Parathyroid adenoma (tissue), 2 donors: ENCODE results near the gene RASD1.

Experiments used
- H2AFZ ChIP-seq: fragments of 300-600 bp; sonication (generic); one replicate; pipeline ENCODE4 v1.7.0; 2017; ENCODE audit warnings: antibody characterized with exemption, mild to moderate bottlenecking
- H3K27ac ChIP-seq: fragments of 300-600 bp; sonication (generic); one replicate; pipeline ENCODE4 v1.7.0; 2017
- H3K27me3 ChIP-seq: fragments of 300-600 bp; sonication (generic); one replicate; pipeline ENCODE4 v1.7.0; 2017; ENCODE audit warnings: low read length; ENCODE audit not compliant: control insufficient read depth, insufficient read depth
- H3K36me3 ChIP-seq: fragments of 300-600 bp; sonication (generic); one replicate; pipeline ENCODE4 v1.7.0; 2017; ENCODE audit warnings: low read length; ENCODE audit not compliant: control insufficient read depth, insufficient read depth
- H3K4me1 ChIP-seq: fragments of 300-600 bp; sonication (generic); one replicate; pipeline ENCODE4 v1.7.0; 2017; ENCODE audit warnings: control low read depth
- H3K4me2 ChIP-seq: fragments of 300-600 bp; sonication (generic); one replicate; pipeline ENCODE4 v1.7.0; 2017; ENCODE audit warnings: low read length
- H3K4me3 ChIP-seq: fragments of 300-600 bp; sonication (generic); one replicate; pipeline ENCODE4 v1.7.0; 2017; ENCODE audit warnings: low read depth, low read length
- H3K79me2 ChIP-seq: fragments of 300-600 bp; sonication (generic); one replicate; pipeline ENCODE4 v1.7.0; 2017; ENCODE audit warnings: control low read depth
- H3K9ac ChIP-seq: fragments of 300-600 bp; sonication (generic); one replicate; pipeline ENCODE4 v1.7.0; 2017; ENCODE audit warnings: mild to moderate bottlenecking
- H3K9me3 ChIP-seq: fragments of 300-600 bp; sonication (generic); one replicate; pipeline ENCODE4 v1.7.0; 2017; ENCODE audit warnings: low read length; ENCODE audit not compliant: control insufficient read depth
- CTCF ChIP-seq: fragments of 300-600 bp; sonication (generic); IDR thresholded peaks from one replicate; pipeline ENCODE4 v1.7.0; 2017; ENCODE audit warnings: antibody characterized with exemption, mild to moderate bottlenecking
- donor health status: primary hyperparathyroidism.

Gene RASD1

GRCh38 chr17:17541640-17542001, 45.4 kb upstream of the RASD1 start:
- Histone ChIP-seq H3K79me2 (no peaks in the 10 kb centered on the region), H3K27ac (no peak overlapping the region), H3K9me3 (no peaks in the 10 kb centered on the region), H3K36me3 (no peaks in the 10 kb centered on the region), H3K27me3 (no peaks in the 10 kb centered on the region), H3K9ac (no peak overlapping the region), H2AFZ (no peak overlapping the region), H3K4me2 (no peak overlapping the region), H3K4me3 (no peak overlapping the region), H3K4me1 (peaks cover 2% of the 10 kb centered on the region)
- no peak for TF ChIP-seq CTCF

GRCh38 chr17:17540935-17541639, 44.9 kb upstream of the RASD1 start:
- H3K4me1 ChIP-seq, result peaks cover 3% of the 10 kb centered on the region
- H3K4me2 ChIP-seq, result no peak overlapping the region
- no peak overlapping the region for H3K4me3 ChIP-seq
- H3K27ac ChIP-seq, result no peak overlapping the region
- no peak overlapping the region for H3K9ac ChIP-seq
- no peaks in the 10 kb centered on the region for H3K79me2 ChIP-seq
- H3K9me3 ChIP-seq, result no peaks in the 10 kb centered on the region
- no peaks in the 10 kb centered on the region for H3K36me3 ChIP-seq
- H2AFZ ChIP-seq, result no peak overlapping the region
- no peak for TF ChIP-seq CTCF
- H3K27me3 ChIP-seq, result no peaks in the 10 kb centered on the region

GRCh38 chr17:17540278-17540906, 44.2 kb upstream of the RASD1 start:
- peaks cover 9% of the 10 kb centered on the region for H3K4me1 ChIP-seq
- H3K79me2 ChIP-seq, result no peaks in the 10 kb centered on the region
- H3K27me3 ChIP-seq, result no peaks in the 10 kb centered on the region
- no peak for TF ChIP-seq CTCF
- no peak overlapping the region for H3K4me2 ChIP-seq
- no peak overlapping the region for H3K27ac ChIP-seq
- H3K9ac ChIP-seq, result no peak overlapping the region
- no peaks in the 10 kb centered on the region for H3K36me3 ChIP-seq
- H2AFZ ChIP-seq, result no peak overlapping the region
- H3K9me3 ChIP-seq, result no peaks in the 10 kb centered on the region
- H3K4me3 ChIP-seq, result no peak overlapping the region

GRCh38 chr17:17539591-17539990, 43.4 kb upstream of the RASD1 start:
- Histone ChIP-seq H3K4me1 (peaks cover 9% of the 10 kb centered on the region), H3K9me3 (no peaks in the 10 kb centered on the region), H3K27ac (no peak overlapping the region), H3K79me2 (no peaks in the 10 kb centered on the region), H3K4me2 (no peak overlapping the region), H3K4me3 (no peak overlapping the region), H3K9ac (no peak overlapping the region), H3K36me3 (no peaks in the 10 kb centered on the region), H2AFZ (no peak overlapping the region), H3K27me3 (no peaks in the 10 kb centered on the region)
- no peak for TF ChIP-seq CTCF
